SK-N-SH (cell line): ENCODE measurements around the gene LIPG. TPM values are rescaled to one million over a fixed set of nuclear protein-coding genes. Genes with fewer than 3 reads are reported as not detected.

Experiments used
- CTCF ChIA-PET: fragments of 300-600, 350-600 bp; formaldehyde crosslinking; extraction: SDS; loops from one replicate; lab custom pipeline; 2021; lab: Yijun Ruan, JAX
- POLR2A ChIA-PET: fragments of 350-600 bp; sonication (Branson Sonifier 250); formaldehyde crosslinking; extraction: SDS; loops from one replicate; lab custom pipeline; 2020; ENCODE audit warnings: antibody characterized with exemption, inconsistent platforms; lab: Yijun Ruan, JAX
- DNase-seq: peaks from one replicate; pipeline ENCODE4 v3.0.0; 2012
- H2AFZ ChIP-seq: fragments of 200-600 bp; sonication (generic); 2 replicates; pipeline ENCODE4 v1.8.1; 2016; ENCODE audit warnings: antibody characterized with exemption, mild to moderate bottlenecking, low read depth
- H3F3A ChIP-seq: fragments of 200-600 bp; sonication (generic); replicated peaks from 2 replicates; pipeline ENCODE3; 2016; ENCODE audit warnings: antibody characterized with exemption, mild to moderate bottlenecking; ENCODE audit not compliant: insufficient read depth
- H3K27ac ChIP-seq, 2 experiments: fragments of 200-500 bp in 1 of 2; fragments of 200-600 bp in 1 of 2; sonication (Bioruptor generic) in 1 of 2; sonication (generic), shearing (Covaris generic) in 1 of 2; 2 replicates each; pipeline versions ENCODE4 v1.5.1 to v1.6.1; 2014 to 2016; ENCODE audit warnings: low read depth in 2 of 2, inconsistent platforms in 1 of 2, low read length in 1 of 2, mild to moderate bottlenecking in 1 of 2, mixed read lengths in 1 of 2
- H3K27me3 ChIP-seq: fragments of 200-600 bp; sonication (generic), shearing (Covaris generic); 2 replicates; pipeline ENCODE4 v1.6.1; 2016; ENCODE audit warnings: mixed run types; ENCODE audit not compliant: insufficient read depth
- H3K36me3 ChIP-seq, 2 experiments: fragments of 200-500 bp in 1 of 2; fragments of 200-600 bp in 1 of 2; sonication (Bioruptor generic) in 1 of 2; sonication (generic) in 1 of 2; replicated peaks in 1 of 2; 2 replicates each; pipeline versions ENCODE3 to v1.5.1; 2014 to 2016; ENCODE audit warnings: low read length in 1 of 2, mild to moderate bottlenecking in 1 of 2; ENCODE audit not compliant: insufficient read depth in 2 of 2, control insufficient read depth in 1 of 2
- H3K4me1 ChIP-seq, 2 experiments: fragments of 200-500 bp in 1 of 2; fragments of 200-600 bp in 1 of 2; sonication (Bioruptor generic) in 1 of 2; sonication (generic), shearing (Covaris generic) in 1 of 2; 2 replicates each; pipeline versions ENCODE4 v1.5.1 to v1.6.1; 2014 to 2016; ENCODE audit warnings: low read depth in 1 of 2, low read length in 1 of 2, mixed run types in 1 of 2; ENCODE audit not compliant: insufficient read depth in 2 of 2, control insufficient read depth in 1 of 2
- H3K4me2 ChIP-seq: fragments of 200-600 bp; sonication (generic), shearing (Covaris generic); 2 replicates; pipeline ENCODE4 v1.6.1; 2017; ENCODE audit warnings: mixed run types
- H3K4me3 ChIP-seq, 2 experiments: fragments of 200-500 bp in 1 of 2; fragments of 200-600 bp in 1 of 2; sonication (Bioruptor generic) in 1 of 2; sonication (generic), shearing (Covaris generic) in 1 of 2; 2 replicates each; pipeline versions ENCODE4 v1.5.1 to v1.8.1; 2014 to 2016; ENCODE audit warnings: low read depth in 2 of 2, inconsistent platforms in 1 of 2, low read length in 1 of 2, mild to moderate bottlenecking in 1 of 2, mixed read lengths in 1 of 2, moderate library complexity in 1 of 2
- H3K79me2 ChIP-seq: fragments of 200-600 bp; sonication (generic); 2 replicates; pipeline ENCODE4 v1.8.1; 2017; ENCODE audit warnings: mild to moderate bottlenecking; ENCODE audit not compliant: insufficient read depth
- H3K9ac ChIP-seq: fragments of 200-600 bp; sonication (generic); 2 replicates; pipeline ENCODE4 v1.6.1; 2017; ENCODE audit warnings: mixed run types
- H3K9me2 ChIP-seq: fragments of 200-600 bp; sonication (generic); 2 replicates; pipeline ENCODE4 v1.6.1; 2017; ENCODE audit warnings: mixed run types
- H3K9me3 ChIP-seq: fragments of 200-600 bp; sonication (generic); 2 replicates; pipeline ENCODE4 v1.6.1; 2017; ENCODE audit warnings: mixed run types, mild to moderate bottlenecking, moderate library complexity
- H4K20me1 ChIP-seq: fragments of 200-600 bp; sonication (generic); 2 replicates; pipeline ENCODE4 v1.6.1; 2017; ENCODE audit warnings: mild to moderate bottlenecking, mixed run types; ENCODE audit not compliant: insufficient read depth
- CHD2 ChIP-seq: fragments of 150-350 bp; IDR thresholded peaks from 2 replicates; pipeline ENCODE4 v1.6.1; 2018; ENCODE audit warnings: low read length; ENCODE audit not compliant: partially characterized antibody
- EP300 ChIP-seq, 2 experiments: IDR thresholded peaks; 2 replicates each; pipeline versions ENCODE4 v1.4.0 to v1.6.1; 2012; ENCODE audit warnings: borderline replicate concordance in 1 of 2, low read depth in 1 of 2, low read length in 1 of 2
- EZH2phosphoT487 ChIP-seq: fragments of 200-600 bp; sonication (generic); IDR thresholded peaks from 2 replicates; pipeline ENCODE4 v1.6.1; 2017; ENCODE audit warnings: low read depth, mixed run types, mild to moderate bottlenecking, antibody characterized with exemption, moderate library complexity, borderline replicate concordance
- FOSL2 ChIP-seq: IDR thresholded peaks from 2 replicates; pipeline ENCODE4 v1.4.0; 2012; ENCODE audit warnings: low read depth, mild to moderate bottlenecking, moderate library complexity, borderline replicate concordance
- FOXJ3 ChIP-seq: sonication (generic); formaldehyde crosslinking; IDR thresholded peaks from 2 replicates; pipeline ENCODE4 v1.5.1; 2020; ENCODE audit warnings: mild to moderate bottlenecking, missing genetic modification reagents
- FOXM1 ChIP-seq: IDR thresholded peaks from 2 replicates; pipeline ENCODE4 v1.4.0; 2012; ENCODE audit warnings: low read depth, mild to moderate bottlenecking
- GATA2 ChIP-seq: sonication (generic); formaldehyde crosslinking; IDR thresholded peaks from 2 replicates; pipeline ENCODE4 v1.5.0; 2020; ENCODE audit warnings: mild to moderate bottlenecking, missing genetic modification reagents
- MEF2A ChIP-seq: IDR thresholded peaks from 2 replicates; pipeline ENCODE4 v1.4.0; 2012; ENCODE audit warnings: low read depth, borderline replicate concordance
- NFIC ChIP-seq: IDR thresholded peaks from 2 replicates; pipeline ENCODE4 v1.4.0; 2012; ENCODE audit warnings: borderline replicate concordance
- POLR2AphosphoS5 ChIP-seq: IDR thresholded peaks from 2 replicates; pipeline ENCODE4 v1.6.1; 2012; ENCODE audit warnings: low read depth, low read length
- RCOR1 ChIP-seq: fragments of 150-350 bp; IDR thresholded peaks from 2 replicates; pipeline ENCODE4 v1.6.1; 2017; ENCODE audit warnings: antibody characterized with exemption, low read length
- RFX5 ChIP-seq: IDR thresholded peaks from 2 replicates; pipeline ENCODE4 v1.6.1; 2012; ENCODE audit warnings: mild to moderate bottlenecking, improper control_type of control experiment, low read length
- RXRA ChIP-seq: IDR thresholded peaks from 2 replicates; pipeline ENCODE4 v1.4.0; 2012; ENCODE audit warnings: low read depth, mild to moderate bottlenecking, borderline replicate concordance
- SIN3A ChIP-seq: IDR thresholded peaks from 2 replicates; pipeline ENCODE4 v1.6.1; 2012; ENCODE audit warnings: low read depth, mild to moderate bottlenecking, low read length, moderate library complexity, borderline replicate concordance
- SMC3 ChIP-seq: IDR thresholded peaks from 2 replicates; pipeline ENCODE4 v1.6.1; 2012; ENCODE audit warnings: low read depth, low read length, improper control_type of control experiment
- TEAD4 ChIP-seq: IDR thresholded peaks from 2 replicates; pipeline ENCODE4 v1.4.0; 2012; ENCODE audit warnings: mild to moderate bottlenecking, borderline replicate concordance; ENCODE audit not compliant: insufficient read depth
- WGBS: methylation state at CpG from one replicate; pipeline ENCODE4 v1.1.6; 2017; ENCODE audit warnings: low lambda C conversion rate; 5-methylcytosine and 5-hydroxymethylcytosine counted together
- polyA plus RNA-seq, 3 experiments: library from polyadenylated mRNA; depleted of rRNA; stranded (reverse); fragments of >200 nt; gene quantifications; 2 replicates each; pipeline ENCODE4 v1.2.3, GENCODE V29; 2012
- TF ChIP-seq, protein P1 (sequence below): IDR thresholded peaks from 2 replicates; pipeline ENCODE4 v1.6.1; 2012; ENCODE audit warnings: mild to moderate bottlenecking, low read depth, low read length, moderate library complexity
- TF ChIP-seq, protein P2 (sequence below): fragments of 150-350 bp; IDR thresholded peaks from 2 replicates; pipeline ENCODE4 v1.6.1; 2017; ENCODE audit warnings: antibody characterized with exemption, low read length, low read depth, borderline replicate concordance
- TF ChIP-seq, protein P3 (sequence below): fragments of 150-350 bp; IDR thresholded peaks from 2 replicates; pipeline ENCODE4 v1.6.1; 2016; ENCODE audit warnings: mild to moderate bottlenecking, low read depth, low read length
- TF ChIP-seq, protein P4 (sequence below): IDR thresholded peaks from 2 replicates; pipeline ENCODE4 v1.4.0; 2012; ENCODE audit warnings: low read depth
- TF ChIP-seq, protein P5 (sequence below): IDR thresholded peaks from 2 replicates; pipeline ENCODE4 v1.4.0; 2012; ENCODE audit warnings: low read depth, borderline replicate concordance

The LIPG gene
- polyA plus RNA-seq, 1 of the 3 experiments (the other 2 are of a cell fraction): 3.2 TPM

DNA sequence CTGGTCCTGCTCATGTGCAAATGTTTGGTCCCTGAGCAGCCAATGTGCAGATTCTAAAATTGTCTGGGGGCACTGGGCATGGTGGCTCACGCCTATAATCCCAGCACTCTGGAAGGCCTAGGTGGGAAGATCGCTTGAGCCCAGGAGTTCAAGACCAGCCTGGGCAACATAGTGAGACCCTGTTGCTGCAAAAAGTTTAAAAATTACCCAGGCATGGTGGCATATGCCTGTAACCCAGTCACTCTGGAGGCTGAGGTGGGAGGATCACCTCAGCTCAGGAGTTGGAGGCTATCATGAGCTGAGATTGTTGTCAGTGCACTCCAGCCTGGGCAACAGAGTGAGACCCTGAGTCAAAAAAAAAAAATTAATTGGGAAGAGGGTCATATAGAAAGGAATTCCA, 5.1 kb downstream of the LIPG start (continued):
- TF ChIP-seq, protein P1, sequence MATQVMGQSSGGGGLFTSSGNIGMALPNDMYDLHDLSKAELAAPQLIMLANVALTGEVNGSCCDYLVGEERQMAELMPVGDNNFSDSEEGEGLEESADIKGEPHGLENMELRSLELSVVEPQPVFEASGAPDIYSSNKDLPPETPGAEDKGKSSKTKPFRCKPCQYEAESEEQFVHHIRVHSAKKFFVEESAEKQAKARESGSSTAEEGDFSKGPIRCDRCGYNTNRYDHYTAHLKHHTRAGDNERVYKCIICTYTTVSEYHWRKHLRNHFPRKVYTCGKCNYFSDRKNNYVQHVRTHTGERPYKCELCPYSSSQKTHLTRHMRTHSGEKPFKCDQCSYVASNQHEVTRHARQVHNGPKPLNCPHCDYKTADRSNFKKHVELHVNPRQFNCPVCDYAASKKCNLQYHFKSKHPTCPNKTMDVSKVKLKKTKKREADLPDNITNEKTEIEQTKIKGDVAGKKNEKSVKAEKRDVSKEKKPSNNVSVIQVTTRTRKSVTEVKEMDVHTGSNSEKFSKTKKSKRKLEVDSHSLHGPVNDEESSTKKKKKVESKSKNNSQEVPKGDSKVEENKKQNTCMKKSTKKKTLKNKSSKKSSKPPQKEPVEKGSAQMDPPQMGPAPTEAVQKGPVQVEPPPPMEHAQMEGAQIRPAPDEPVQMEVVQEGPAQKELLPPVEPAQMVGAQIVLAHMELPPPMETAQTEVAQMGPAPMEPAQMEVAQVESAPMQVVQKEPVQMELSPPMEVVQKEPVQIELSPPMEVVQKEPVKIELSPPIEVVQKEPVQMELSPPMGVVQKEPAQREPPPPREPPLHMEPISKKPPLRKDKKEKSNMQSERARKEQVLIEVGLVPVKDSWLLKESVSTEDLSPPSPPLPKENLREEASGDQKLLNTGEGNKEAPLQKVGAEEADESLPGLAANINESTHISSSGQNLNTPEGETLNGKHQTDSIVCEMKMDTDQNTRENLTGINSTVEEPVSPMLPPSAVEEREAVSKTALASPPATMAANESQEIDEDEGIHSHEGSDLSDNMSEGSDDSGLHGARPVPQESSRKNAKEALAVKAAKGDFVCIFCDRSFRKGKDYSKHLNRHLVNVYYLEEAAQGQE: no peak
- TF ChIP-seq TEAD4 (no peak), FOXJ3 (CRISPR knock-in tag) (no peak), FOSL2 (no peak)

DNA sequence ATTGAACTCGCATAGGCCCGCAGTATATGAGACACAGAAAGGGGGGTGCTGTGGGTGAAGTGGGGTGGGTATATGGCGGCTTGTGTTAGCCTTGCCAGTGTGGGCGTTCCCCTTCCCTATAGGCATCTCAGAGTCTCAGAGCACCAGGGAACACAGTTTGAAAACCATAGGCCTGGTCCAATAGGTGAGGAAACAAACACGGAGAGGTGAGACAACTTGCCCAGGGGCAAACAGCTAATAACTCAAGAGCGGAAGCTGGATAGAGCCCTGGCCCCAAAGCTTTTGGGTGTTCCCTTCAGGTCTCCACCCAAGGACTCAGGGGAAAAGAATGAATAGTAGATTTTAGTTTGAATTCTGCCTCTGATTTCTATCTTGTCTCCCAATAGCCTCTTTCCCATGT, 7.9 kb downstream of the LIPG start:
- no peak overlapping the region for H3K4me2 ChIP-seq
- no peaks in the 10 kb centered on the region for H3K9me3 ChIP-seq
- no peak overlapping the region for H3K4me3 ChIP-seq
- no peak overlapping the region for H3K27ac ChIP-seq
- H3K79me2 ChIP-seq: no peaks in the 10 kb centered on the region
- no peak overlapping the region for H2AFZ ChIP-seq
- H3K36me3 ChIP-seq: peaks cover 0 to 12% of the 10 kb centered on the region in 2 experiments
- ChIA-PET CTCF (interaction anchor here (0.7 to 2.2 kb wide), 4 partner anchors 10 to 292 kb away, joined by 3 to 10 read pairs (median 6); no protein-coding TSS in a partner anchor), POLR2A (interaction anchor here (0.6 kb wide), 1 partner anchor 24 kb away, joined by 4 read pairs; no protein-coding TSS in a partner anchor)
- H3K9ac ChIP-seq: no peak overlapping the region
- H4K20me1 ChIP-seq: no peaks in the 10 kb centered on the region
- no peaks in the 10 kb centered on the region for H3K27me3 ChIP-seq
- WGBS: 92% methylated on average over 6 of the region's 6 CpGs
- H3K9me2 ChIP-seq: no peaks in the 10 kb centered on the region
- H3F3A ChIP-seq: peaks cover 3% of the 10 kb centered on the region
- DNase-seq: no peak
- H3K4me1 ChIP-seq: peaks cover 6% of the 10 kb centered on the region in 2 experiments; a peak in 2 of 4 replicates
- TF ChIP-seq POLR2AphosphoS5 (no peak), NFIC (no peak), FOSL2 (no peak), GATA2 (CRISPR knock-in tag) (no peak), RFX5 (no peak), EZH2phosphoT487 (no peak), RXRA (no peak), SIN3A (no peak), MEF2A (no peak), FOXM1 (no peak), SMC3 (no peak), EP300 (IDR thresholded peaks at IDR 0.05; ENCODE audit: borderline replicate concordance in 1 of 2, low read depth in 1 of 2, low read length in 1 of 2) (no peak), CHD2 (no peak), RCOR1 (no peak)
- TF ChIP-seq, protein P2, sequence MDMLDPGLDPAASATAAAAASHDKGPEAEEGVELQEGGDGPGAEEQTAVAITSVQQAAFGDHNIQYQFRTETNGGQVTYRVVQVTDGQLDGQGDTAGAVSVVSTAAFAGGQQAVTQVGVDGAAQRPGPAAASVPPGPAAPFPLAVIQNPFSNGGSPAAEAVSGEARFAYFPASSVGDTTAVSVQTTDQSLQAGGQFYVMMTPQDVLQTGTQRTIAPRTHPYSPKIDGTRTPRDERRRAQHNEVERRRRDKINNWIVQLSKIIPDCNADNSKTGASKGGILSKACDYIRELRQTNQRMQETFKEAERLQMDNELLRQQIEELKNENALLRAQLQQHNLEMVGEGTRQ: no peak
- TF ChIP-seq, protein P3, sequence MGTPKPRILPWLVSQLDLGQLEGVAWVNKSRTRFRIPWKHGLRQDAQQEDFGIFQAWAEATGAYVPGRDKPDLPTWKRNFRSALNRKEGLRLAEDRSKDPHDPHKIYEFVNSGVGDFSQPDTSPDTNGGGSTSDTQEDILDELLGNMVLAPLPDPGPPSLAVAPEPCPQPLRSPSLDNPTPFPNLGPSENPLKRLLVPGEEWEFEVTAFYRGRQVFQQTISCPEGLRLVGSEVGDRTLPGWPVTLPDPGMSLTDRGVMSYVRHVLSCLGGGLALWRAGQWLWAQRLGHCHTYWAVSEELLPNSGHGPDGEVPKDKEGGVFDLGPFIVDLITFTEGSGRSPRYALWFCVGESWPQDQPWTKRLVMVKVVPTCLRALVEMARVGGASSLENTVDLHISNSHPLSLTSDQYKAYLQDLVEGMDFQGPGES: no peak
- TF ChIP-seq, protein P4, sequence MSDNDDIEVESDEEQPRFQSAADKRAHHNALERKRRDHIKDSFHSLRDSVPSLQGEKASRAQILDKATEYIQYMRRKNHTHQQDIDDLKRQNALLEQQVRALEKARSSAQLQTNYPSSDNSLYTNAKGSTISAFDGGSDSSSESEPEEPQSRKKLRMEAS: no peak
- TF ChIP-seq, protein P1: no peak
- TF ChIP-seq, protein P5, sequence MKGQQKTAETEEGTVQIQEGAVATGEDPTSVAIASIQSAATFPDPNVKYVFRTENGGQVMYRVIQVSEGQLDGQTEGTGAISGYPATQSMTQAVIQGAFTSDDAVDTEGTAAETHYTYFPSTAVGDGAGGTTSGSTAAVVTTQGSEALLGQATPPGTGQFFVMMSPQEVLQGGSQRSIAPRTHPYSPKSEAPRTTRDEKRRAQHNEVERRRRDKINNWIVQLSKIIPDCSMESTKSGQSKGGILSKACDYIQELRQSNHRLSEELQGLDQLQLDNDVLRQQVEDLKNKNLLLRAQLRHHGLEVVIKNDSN: no peak
- TF ChIP-seq, all 33 proteins: peak for 0
